Neural progenitor cell (in vitro differentiated cells): ENCODE results near the gene OR5J2.

ENCODE experiments used
- CTCF ChIP-seq: fragments of 200-600 bp; sonication (generic); IDR thresholded peaks from 2 replicates; pipeline ENCODE4 v1.5.1; 2017; ENCODE audit warnings: antibody characterized with exemption, mild to moderate bottlenecking
- EZH2 ChIP-seq: fragments of 200-600 bp; sonication (generic); IDR thresholded peaks from 2 replicates; pipeline ENCODE4 v1.6.1; 2017; ENCODE audit warnings: antibody characterized with exemption, mild to moderate bottlenecking, moderate library complexity
- EZH2phosphoT487 ChIP-seq: fragments of 200-600 bp; sonication (generic); IDR thresholded peaks from 2 replicates; pipeline ENCODE4 v1.6.1; 2017; ENCODE audit warnings: antibody characterized with exemption

DNA sequence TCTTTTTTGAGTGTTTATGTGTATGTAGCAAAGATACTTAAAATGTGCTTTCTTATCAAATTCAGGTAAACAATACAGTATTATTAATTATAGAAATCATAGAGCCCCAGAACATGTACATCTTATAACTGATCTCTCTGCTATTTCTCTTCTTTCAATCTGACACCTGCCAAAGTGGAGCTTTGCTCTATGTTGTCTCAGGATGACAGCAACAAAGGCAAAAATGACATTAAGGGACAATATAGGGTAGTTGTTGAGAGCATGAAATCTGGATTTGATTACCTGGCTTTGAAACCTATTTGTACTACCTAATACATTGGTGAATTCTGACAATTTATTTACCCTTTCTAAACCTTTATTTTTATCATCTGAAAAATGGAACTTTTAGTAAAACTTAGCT is 7.0 kb downstream of the OR5J2 start:
- TF ChIP-seq CTCF (no peak), EZH2phosphoT487 (no peak), EZH2 (no peak)
